HG03039 (cell line): ENCODE measurements around the gene ZDHHC4.
A peak's percentile ranks its signal among the peaks of the same experiment; 100 is the strongest.
"Not testable (repeated sequence)": the region's sequence is repeated elsewhere in the genome, so short reads cannot be mapped to it uniquely, and the experiment has no call there.

Source experiments
- ATAC-seq: cut with Tn5 transposase; IDR thresholded peaks from one replicate; pipeline ENCODE4 v1.9.1; 2021; ENCODE audit warnings: mild to moderate bottlenecking, moderate library complexity; ENCODE audit not compliant: unreplicated experiment

The ZDHHC4 gene

DNA sequence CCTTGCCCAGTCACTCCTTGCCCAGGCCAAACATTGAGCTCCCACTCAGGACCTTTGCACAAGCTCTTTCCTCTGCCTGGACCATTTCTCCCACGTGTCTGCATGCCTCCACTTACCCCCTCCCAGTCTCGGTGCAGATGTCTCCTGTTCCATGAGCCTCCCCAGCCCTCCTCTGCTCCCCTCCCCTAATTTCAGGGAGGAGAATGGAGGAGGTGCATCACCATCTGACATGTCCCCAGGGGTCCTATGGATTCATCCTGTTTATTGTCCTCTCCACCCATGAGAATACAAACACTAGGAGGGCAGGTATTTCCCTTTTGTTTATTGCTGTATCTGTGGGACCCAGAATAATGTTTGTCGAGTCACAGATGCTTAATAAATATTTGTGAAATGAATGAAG is 17.4 kb upstream of the ZDHHC4 start:
- no peak for ATAC-seq

DNA sequence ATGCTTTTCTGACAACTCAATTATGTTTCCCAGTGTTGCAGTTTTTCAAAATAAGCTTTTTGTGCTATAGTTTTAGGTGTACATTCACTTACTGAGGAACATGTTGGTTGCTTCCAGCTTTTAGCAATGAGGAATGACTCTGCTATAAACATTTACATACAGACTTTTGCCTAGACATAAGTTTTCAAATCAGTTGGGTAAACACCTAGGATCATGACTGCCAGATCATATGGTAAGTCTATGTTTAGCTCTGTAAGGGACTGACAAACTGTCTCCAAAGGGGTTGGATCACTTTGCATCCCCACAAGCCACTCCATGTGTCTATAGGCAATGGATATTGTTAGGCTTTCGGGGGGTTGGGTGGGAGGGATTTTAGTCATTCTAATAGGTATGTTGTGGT is 15.1 kb upstream of the ZDHHC4 start:
- no peak for ATAC-seq

DNA sequence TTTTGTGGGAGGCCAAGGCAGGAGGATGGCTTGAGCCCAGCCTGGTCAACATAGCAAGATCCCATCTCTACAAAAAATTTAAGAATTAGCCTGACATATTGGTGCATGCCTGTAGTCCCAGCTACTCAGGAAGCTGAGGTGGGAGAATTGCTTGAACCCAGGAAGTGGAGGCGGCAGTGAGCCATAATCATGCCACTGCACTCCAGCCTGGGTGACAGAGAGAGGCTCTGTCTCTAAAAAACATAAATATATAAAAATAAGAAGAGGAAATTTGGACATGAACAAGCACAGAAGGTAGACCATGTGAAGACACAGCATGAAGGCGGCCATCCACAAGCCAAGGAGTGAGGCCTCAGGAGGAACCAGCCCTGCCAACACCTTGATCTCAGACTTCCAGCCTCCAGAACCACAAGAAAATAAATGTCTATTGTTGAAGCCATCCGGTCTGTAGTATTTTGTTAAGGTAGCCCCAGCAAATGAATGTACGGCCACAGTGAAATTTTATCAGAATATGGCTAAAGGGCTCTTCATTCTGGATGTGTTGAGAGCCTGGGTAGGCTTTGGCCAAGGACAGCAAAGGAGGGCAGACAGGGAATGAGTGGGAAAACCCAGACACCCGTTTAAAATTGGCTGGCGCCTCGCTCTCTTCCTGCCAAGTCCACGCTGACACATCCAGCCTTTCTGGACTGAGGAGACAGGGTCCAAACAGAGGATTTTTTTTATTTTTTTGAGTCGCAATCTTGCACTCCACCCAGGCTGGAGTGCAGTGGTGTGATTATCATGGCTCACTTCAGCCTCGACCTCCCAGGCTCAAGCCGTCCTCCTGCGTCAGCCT is 13.1 kb upstream of the ZDHHC4 start:
- no peak for ATAC-seq

DNA sequence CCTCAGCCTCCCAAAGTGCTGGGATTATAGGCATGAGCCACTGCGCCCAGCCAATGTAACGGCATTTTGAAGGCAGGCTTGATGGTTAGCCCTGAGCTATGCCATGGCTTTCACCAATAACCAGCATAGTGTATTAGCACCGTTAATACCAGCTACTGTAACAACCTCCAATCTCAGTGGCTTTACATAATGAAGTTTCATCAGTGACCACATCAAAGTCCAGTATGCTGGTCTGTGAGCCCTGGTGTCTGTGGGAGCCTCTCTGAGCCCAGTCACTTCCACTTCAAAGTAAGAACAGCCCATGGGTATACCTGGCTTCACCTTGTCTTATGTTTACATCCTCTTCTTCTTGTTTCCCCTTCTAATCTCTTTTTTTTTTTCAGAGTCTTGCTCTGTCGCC is 11.6 kb upstream of the ZDHHC4 start:
- no peak for ATAC-seq

DNA sequence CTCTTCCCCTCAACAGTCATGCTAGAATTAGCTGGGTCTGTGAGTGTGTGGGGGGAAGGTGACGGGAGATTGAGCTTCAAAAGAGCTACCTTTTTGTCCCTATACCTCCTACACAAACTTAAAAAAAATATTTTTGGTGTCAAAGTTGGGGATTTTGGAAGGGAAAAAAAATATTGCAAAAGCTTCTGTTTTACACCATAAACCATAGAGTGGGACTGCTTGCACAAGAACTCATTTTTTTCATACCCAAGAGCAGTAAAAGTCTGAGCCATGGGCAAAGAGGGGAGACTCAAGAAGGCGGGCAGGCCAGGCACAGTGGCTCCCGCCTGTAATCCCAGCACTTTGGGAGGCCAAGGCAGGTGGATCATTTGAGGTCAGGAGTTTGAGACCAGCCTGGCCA is 9.4 kb upstream of the ZDHHC4 start:
- ATAC-seq, result no peak

DNA sequence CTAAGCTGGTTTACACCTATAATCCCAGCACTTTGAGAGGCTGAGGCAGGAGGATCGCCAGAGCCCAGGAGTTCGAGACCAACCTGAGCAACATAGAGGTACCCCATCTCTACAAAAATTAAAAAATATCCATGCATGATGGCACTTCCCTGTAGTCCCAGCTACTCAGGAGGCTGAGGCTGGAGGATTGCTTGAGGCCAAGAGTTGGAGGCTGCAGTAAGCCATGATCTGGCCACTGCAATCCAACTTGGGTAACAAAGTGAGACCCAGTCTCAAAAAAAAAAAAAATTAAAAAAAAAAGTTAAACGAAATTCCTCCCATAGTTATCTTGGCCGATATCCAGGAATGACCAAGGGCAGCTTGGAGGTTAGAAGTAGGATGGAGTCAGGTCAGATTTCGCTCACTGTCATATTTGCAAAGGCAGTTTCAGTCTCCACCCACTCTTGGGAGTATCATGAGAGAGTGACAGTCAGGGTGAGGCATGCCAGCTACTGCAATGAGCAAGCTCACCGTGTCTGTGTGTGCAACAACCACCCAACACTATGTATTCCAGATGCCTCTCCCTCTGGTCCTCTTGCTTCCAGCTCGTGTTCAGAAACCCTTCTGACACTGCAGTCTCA is 6.0 kb upstream of the ZDHHC4 start:
- peak; percentile 56 for ATAC-seq

DNA sequence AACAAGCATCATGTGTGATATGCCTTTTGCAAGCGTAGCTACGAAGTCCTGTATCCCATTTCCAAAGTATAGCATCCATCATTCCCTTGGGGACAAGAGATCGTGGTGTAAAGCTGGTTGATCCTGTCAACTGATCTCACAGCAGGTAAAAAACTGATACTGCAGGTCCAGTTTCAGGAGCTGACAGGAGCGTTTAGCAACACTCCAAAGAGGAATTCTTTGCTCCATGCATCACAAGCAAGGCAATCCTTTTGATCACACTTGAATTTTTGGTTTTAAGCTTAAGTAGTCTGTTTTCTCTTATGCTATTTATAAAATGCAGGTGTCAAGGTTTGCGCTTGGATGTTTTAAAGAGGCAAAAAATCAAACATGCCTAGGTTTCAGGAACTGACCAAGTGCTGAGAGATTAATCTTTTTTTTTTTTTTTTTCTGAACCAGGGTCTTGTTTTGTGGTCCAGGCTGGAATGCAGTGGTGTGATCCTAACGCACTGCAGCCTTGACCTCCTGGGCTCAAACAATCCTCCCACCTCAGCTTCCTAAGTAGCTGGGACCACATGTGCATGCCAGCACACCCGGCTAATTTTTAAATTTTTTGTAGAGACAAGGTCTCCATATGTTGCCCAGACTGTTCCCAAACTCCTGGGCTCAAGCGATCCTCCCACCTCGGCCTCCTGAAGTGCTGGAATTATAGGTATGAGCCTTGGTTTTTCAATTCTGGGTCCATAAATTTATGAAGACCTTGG is 1.8 kb upstream of the ZDHHC4 start:
- no peak for ATAC-seq

DNA sequence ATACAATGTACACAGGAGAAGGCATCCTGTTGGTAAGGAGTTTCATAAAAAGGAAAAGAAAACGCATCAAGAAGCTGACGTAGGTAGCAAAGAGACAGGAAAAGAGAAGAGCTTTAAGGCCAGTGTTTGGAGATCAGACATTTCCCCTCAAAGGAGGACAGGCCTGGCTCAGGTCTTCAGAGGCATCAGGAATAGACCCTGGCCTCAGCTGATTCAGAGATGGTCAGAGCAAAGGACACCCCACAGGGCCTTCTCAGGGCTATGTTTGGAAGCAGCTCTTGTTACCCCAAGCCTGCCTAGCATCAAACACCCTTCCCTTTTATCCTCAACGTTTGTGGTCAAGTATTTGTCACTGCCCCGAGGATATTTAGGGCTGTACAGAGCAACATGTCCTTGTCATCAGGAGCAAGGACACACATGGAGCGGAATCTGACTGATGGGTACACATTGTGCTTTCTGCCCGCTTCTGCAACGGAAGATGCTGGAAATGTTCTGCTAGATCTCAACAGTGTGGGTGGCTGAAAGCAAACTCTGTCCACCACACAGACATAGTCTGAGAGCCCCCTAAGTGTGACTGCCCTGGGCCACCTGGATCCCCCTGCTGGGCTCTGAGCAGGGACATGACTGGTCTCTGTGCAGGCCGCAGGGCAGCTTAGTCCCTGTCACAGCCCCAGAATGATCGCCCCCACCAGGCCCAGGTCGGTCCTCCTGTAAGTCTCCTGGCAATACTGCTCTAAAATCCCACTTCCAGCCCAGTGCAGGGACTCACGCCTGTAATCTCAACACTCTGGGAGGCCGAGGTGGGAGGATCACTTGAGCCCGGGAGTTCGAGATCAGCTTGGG is 1.0 kb upstream of the ZDHHC4 start:
- no peak for ATAC-seq

DNA sequence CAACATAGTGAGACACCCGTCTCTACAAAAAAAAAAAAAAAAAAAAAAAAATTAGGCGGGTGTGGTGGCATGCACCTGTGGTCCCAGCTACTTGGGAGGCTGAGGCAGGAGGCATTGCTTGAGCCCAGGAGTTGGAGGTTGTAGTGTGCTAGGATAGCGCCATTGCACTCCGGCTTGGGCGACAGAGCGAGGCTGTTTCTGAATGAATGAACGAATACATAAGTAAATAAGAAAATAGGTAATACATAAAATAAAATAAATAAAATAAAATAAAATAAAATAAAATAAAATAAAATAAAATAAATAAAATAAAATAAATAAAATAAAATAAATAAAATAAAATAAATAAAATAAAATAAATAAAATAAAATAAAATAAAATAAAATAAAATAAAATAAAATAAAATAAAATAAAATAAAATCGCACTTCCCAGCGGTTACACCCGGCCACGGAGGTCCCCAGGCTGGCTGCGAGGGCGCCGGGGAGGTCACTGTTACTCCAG is 336 bp upstream of the ZDHHC4 start:
- ATAC-seq, result not testable (repeated sequence)

DNA sequence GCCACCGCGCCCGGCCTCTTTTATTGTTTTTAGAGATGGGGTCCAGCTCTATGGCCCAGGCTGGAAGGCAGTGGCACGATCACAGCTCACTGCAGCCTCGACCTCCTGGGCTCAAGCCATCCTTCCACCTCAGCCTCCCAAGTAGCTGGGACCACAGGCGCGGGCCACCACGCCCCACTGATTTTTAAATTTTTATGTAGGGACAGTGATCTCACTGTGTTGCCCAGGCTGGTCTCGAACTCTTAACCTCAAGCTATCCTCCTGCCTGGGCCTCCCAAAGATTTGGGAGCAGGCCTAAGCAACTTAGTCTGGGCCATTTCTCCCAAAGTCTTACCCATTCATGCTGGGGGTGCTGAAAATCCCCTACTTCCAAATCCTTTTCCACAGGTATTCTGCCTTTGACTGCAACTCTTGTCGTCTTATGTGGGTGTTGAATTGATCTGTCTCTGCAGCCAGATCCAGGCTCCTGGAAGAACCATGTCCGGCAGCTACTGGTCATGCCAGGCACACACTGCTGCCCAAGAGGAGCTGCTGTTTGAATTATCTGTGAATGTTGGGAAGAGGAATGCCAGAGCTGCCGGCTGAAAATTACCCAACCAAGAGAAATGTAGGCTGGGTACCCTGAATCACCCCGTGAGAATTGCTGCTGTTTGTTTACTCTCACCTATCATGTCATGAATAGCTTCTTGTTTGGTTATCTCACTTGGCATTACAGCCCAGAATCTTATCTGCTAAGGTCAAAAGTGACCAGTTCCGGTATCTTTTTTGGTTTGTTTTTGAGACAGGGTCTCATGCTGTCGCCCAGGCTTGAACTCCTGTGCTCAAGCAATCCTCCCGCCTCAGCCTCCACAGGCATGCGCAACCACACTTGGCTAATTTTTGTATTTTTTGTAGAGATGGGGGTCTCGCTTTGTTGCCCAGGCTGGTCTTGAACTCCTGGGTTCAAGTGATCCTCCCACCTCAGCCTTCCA is 1.1 kb downstream of the ZDHHC4 start:
- no peak for ATAC-seq

DNA sequence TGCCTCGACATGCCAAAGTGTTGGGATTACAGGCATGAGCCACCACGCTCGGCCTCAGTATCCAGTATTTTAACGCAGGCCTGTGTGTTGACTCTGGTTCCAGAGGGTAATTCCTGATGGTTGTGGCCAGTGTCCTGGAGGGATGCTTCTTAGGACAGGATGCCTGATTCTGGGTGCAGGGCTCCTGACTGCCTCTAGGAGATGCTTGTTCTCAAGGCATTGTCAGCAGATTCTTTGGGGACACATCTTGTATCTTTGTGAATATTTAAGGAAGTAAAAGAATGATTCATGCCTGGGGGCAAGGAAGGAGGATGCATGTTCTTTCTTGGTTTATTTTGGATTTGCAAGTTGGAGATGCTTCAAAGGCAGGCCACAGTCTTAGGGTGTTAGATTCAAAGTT is 2.2 kb downstream of the ZDHHC4 start:
- ATAC-seq, result no peak

DNA sequence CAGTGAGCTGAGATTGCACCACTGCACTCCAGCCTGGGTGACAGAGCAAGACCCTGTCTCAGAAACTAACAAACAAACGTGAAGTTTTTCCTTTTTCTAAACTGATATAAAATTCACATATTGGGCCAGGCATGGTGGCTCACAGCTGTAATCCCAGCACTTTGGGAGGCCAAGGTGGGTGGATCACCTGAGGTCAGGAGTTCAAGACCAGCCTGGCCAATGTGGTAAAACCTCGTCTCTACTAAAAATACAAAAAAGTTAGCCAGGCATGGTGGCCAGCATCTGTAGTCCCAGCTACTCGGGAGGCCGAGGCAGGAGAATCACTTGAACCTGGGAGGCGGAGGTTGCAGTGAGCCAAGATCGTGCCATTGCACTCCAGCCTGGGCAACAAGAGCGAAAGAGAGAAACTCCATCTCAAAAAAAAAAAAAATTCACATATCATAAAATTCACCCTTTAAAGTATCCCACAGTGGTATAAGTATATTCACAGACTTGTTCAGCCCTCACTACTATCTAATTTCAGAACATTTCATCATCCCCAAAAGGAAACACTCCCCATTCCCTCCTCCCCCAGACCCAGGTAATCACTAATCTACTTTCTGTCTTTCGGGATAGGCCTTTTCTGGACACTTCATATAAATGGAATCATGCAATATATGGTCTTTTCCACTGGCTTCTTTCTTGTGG is 8.6 kb downstream of the ZDHHC4 start:
- not testable (repeated sequence) for ATAC-seq

DNA sequence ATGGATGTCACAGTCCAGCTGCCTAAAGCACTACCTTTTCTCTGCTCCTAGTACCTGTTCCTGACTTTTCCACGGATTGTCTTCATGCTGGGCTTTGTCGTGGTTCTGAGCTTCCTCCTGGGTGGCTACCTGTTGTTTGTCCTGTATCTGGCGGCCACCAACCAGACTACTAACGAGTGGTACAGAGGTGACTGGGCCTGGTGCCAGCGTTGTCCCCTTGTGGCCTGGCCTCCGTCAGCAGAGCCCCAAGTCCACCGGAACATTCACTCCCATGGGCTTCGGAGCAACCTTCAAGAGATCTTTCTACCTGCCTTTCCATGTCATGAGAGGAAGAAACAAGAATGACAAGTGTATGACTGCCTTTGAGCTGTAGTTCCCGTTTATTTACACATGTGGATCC is 11.3 kb downstream of the ZDHHC4 start:
- no peak for ATAC-seq

DNA sequence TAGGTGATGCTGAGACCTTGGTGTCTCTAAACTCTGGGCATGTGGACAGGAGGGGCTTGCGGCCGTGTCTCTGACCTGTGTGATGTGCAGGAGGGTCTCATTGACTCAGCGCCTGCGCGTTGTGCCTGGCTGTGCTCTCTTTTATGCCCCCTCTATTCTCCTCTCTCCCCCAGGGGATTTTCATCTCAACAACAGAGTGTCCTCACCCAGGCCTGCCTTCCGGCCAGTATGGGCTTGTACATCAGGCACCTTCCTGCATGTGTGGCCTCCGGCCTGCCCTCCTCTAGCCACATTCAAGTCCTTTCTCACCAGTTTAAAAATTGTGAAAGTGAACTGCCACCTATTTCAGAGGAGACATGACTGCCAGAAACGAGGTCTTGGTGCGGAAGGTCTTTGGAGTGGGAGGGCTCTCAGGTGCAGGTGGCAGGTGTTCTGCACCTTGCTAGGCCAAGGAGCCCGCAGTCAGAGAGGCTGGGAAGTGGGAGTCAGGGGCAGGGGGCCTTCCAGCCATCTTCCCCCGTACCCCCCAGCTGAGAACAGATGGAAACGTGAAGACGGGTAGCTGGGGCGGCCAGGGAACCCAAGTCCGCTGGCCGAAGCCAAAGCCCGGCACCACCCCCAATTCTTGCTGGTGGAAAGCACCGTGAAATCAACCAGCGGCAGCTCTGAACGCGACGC is 12.0 kb downstream of the ZDHHC4 start:
- ATAC-seq, result no peak

DNA sequence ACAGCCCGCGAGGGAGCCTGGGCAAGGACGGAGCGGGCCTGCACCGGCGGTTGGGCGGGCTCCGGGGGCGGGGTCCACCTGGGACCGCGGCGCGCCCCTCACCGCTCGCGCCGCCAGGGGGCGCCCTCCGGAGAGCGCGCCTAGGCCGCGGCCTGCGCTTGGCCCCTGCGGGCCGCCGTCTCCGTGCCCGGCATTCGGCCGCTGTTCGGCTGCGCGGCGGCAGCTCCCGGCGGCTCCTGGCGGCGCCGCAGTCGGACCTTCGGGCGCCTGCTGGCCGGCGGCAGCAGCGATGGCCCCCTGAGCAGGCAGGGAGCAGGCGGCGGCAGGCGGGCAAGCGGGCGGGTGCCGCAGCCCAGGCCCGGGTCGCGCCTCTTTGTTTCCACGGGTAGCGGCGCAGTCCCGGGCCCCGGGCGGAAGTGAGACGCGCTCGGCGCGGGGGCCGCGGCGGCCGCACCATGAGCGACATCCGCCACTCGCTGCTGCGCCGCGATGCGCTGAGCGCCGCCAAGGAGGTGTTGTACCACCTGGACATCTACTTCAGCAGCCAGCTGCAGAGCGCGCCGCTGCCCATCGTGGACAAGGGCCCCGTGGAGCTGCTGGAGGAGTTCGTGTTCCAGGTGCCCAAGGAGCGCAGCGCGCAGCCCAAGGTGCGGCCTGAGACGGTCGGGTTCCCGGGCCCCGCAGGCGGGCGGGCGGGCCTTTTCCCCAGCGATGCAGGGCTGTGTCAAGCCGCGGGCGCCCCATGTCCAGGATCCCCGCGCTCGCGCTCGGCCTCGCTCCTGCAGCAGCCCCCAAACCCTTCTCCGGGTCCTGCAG is 12.8 kb downstream of the ZDHHC4 start, which contains the start of gene INTS15:
Gene INTS15, plus strand, starts transcription at position 193 of the 816 bp plus-strand sequence. Its CDS starts 263 bp downstream, at position 456.
- ATAC-seq, result peak; percentile 83

DNA sequence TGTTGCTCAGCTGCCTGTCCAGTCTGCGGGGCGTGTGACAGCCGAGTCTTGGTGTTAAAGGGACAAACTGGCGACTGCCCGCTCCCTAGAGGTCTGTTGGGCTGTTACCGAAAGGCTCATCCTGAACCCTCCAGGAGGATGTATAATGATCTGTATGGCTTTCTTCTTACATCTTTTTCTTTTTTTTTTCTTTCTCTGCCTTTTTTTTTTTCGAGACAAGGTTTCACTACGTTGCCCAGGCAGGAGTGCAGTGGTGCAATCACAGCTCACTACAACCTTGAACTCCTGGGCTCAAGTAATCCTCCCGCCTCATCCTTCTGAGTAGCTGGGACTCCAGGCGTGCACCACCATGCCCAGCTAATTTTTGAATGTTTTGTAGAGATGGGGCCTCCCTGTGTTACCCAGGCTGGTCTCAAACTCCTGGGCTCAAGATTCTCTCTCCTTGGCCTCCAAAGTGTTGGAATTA is 13.4 kb downstream of the ZDHHC4 start:
- ATAC-seq, result no peak

DNA sequence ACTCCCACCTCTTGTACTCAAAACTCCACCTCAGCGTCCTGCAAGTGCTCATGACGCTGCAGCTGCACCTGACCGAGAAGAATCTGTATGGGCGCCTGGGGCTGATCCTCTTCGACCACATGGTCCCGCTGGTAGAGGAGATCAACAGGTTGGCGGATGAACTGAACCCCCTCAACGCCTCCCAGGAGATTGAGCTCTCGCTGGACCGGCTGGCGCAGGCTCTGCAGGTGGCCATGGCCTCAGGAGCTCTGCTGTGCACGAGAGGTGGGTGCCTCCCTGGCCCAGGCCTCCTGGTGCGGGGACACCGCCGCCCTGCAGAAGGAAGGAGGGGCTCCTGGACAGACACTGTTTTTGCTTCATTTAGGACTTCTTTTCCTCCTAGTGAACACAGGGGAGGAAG is 22.8 kb downstream of the ZDHHC4 start:
- no peak for ATAC-seq
